Vagina (tissue), 2 donors: ENCODE data around the gene SKA2.

Experiments
- POLR2A ChIP-seq, 2 donors: fragments of 450-650 bp; IDR thresholded peaks; one replicate each; pipeline ENCODE4 v1.6.1; 2017; ENCODE audit warnings: antibody characterized with exemption in 2 of 2, mild to moderate bottlenecking in 2 of 2, moderate library complexity in 2 of 2
- TF ChIP-seq, protein P1 (sequence below), 3 experiments: fragments of 450-650 bp in 2 of 3; fragments of 200-600 bp in 1 of 3; sonication (generic) in 1 of 3; IDR thresholded peaks; one replicate each; pipeline ENCODE4 v1.5.1; 2017 to 2019; ENCODE audit warnings: antibody characterized with exemption in 3 of 3, mild to moderate bottlenecking in 2 of 3, moderate library complexity in 2 of 3

- TF ChIP-seq, protein P1, sequence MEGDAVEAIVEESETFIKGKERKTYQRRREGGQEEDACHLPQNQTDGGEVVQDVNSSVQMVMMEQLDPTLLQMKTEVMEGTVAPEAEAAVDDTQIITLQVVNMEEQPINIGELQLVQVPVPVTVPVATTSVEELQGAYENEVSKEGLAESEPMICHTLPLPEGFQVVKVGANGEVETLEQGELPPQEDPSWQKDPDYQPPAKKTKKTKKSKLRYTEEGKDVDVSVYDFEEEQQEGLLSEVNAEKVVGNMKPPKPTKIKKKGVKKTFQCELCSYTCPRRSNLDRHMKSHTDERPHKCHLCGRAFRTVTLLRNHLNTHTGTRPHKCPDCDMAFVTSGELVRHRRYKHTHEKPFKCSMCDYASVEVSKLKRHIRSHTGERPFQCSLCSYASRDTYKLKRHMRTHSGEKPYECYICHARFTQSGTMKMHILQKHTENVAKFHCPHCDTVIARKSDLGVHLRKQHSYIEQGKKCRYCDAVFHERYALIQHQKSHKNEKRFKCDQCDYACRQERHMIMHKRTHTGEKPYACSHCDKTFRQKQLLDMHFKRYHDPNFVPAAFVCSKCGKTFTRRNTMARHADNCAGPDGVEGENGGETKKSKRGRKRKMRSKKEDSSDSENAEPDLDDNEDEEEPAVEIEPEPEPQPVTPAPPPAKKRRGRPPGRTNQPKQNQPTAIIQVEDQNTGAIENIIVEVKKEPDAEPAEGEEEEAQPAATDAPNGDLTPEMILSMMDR (IDR thresholded peaks at IDR 0.05), result no peak
- TF ChIP-seq POLR2A (IDR thresholded peaks at IDR 0.05), result no peak
Observed at GRCh38 chr17:59174671-59175070, 19.7 kb upstream of the SKA2 start.
